GM12878 (cell line): Measurements from ENCODE around the gene SLC49A4. TPM values are rescaled to one million over a fixed set of nuclear protein-coding genes. Genes with fewer than 3 reads are reported as not detected.
A peak's percentile ranks its signal among the peaks of the same experiment; 100 is the strongest.

Experiments
- CREM ChIP-seq: IDR thresholded peaks from 2 replicates; pipeline ENCODE4 v1.6.1; 2014; ENCODE audit warnings: antibody characterized with exemption, low read depth
- ELK1 ChIP-seq: IDR thresholded peaks from 2 replicates; pipeline ENCODE4 v1.6.1; 2012; ENCODE audit warnings: low read depth, low read length, improper control_type of control experiment
- GABPA ChIP-seq: IDR thresholded peaks from 2 replicates; pipeline ENCODE4 v1.6.1; 2014; ENCODE audit warnings: antibody characterized with exemption, low read depth, mild to moderate bottlenecking, inconsistent platforms
- IKZF1 ChIP-seq: fragments of 450-650 bp; conservative IDR thresholded peaks from 2 replicates; pipeline ENCODE4 v1.6.1; 2017; ENCODE audit warnings: antibody characterized with exemption, mild to moderate bottlenecking
- IKZF2 ChIP-seq, 2 experiments: fragments of 450-650 bp; IDR thresholded peaks; 2 replicates each; pipeline ENCODE4 v1.6.1; 2017; ENCODE audit warnings: mild to moderate bottlenecking in 2 of 2, moderate library complexity in 2 of 2
- JUNB ChIP-seq: IDR thresholded peaks from 2 replicates; pipeline ENCODE4 v1.6.1; 2016; ENCODE audit warnings: antibody characterized with exemption, mild to moderate bottlenecking
- MEF2A ChIP-seq: IDR thresholded peaks from 2 replicates; pipeline ENCODE4 v1.6.1; 2011; ENCODE audit warnings: low read depth, mild to moderate bottlenecking, low read length, moderate library complexity; ENCODE audit not compliant: insufficient read depth
- MTA3 ChIP-seq: IDR thresholded peaks from 2 replicates; pipeline ENCODE4 v1.6.1; 2012; ENCODE audit warnings: low read length, inconsistent platforms, borderline replicate concordance
- NFXL1 ChIP-seq: fragments of 450-650 bp; IDR thresholded peaks from 2 replicates; pipeline ENCODE4 v1.6.1; 2017; ENCODE audit warnings: antibody characterized with exemption, mild to moderate bottlenecking, borderline replicate concordance
- NR2C2 ChIP-seq: IDR thresholded peaks from 2 replicates; pipeline ENCODE4 v1.6.1; 2011; ENCODE audit warnings: borderline replicate concordance, low read depth; ENCODE audit not compliant: control insufficient read depth, insufficient read length
- PBX3 ChIP-seq: IDR thresholded peaks from 2 replicates; pipeline ENCODE4 v1.6.1; 2011; ENCODE audit warnings: mild to moderate bottlenecking, low read depth, low read length, moderate library complexity; ENCODE audit not compliant: insufficient replicate concordance
- PML ChIP-seq: IDR thresholded peaks from 2 replicates; pipeline ENCODE4 v1.6.1; 2012; ENCODE audit warnings: low read length, inconsistent platforms
- REST ChIP-seq: IDR thresholded peaks from 2 replicates; pipeline ENCODE4 v1.6.1; 2012; ENCODE audit warnings: mild to moderate bottlenecking, low read depth, low read length
- SIN3A ChIP-seq: IDR thresholded peaks from 2 replicates; pipeline ENCODE4 v1.6.1; 2012; ENCODE audit warnings: low read depth, low read length, improper control_type of control experiment
- SIX5 ChIP-seq: IDR thresholded peaks from 2 replicates; pipeline ENCODE4 v1.6.1; 2011; ENCODE audit warnings: mild to moderate bottlenecking, low read depth, low read length, moderate library complexity; ENCODE audit not compliant: severe bottlenecking
- SMAD5 ChIP-seq: IDR thresholded peaks from 2 replicates; pipeline ENCODE4 v1.6.1; 2016; ENCODE audit warnings: antibody characterized with exemption, low read depth
- SP1 ChIP-seq: IDR thresholded peaks from one replicate; pipeline ENCODE4 v1.6.1; 2011; ENCODE audit warnings: low read depth, low read length
- SPI1 ChIP-seq: IDR thresholded peaks from 2 replicates; pipeline ENCODE4 v1.6.1; 2011; ENCODE audit warnings: low read depth, mild to moderate bottlenecking, low read length, moderate library complexity, borderline replicate concordance; ENCODE audit not compliant: insufficient read depth
- SUPT20H ChIP-seq: IDR thresholded peaks from 2 replicates; pipeline ENCODE4 v1.6.1; 2011; ENCODE audit warnings: low read depth, mild to moderate bottlenecking, low read length, moderate library complexity, borderline replicate concordance; ENCODE audit not compliant: control insufficient read depth
- TAF1 ChIP-seq: IDR thresholded peaks from 2 replicates; pipeline ENCODE4 v1.6.1; 2011; ENCODE audit warnings: mild to moderate bottlenecking, low read depth, low read length, borderline replicate concordance
- ZNF24 ChIP-seq: fragments of 450-650 bp; IDR thresholded peaks from 2 replicates; pipeline ENCODE4 v1.6.1; 2017; ENCODE audit warnings: antibody characterized with exemption, mild to moderate bottlenecking
- ZNF592 ChIP-seq: fragments of 450-650 bp; IDR thresholded peaks from 2 replicates; pipeline ENCODE4 v1.6.1; 2017; ENCODE audit warnings: mild to moderate bottlenecking, moderate library complexity
- polyA plus RNA-seq, 11 experiments: library from polyadenylated mRNA; depleted of rRNA in 4 of 11; unstranded in 6 of 11; stranded (reverse) in 5 of 11; fragments of >200 nt; fragmentation: Nextera tagmentation in 4 of 11; fragmentation: Illumina TruSeq in 1 of 11; extraction: Ambion mirVana in 4 of 11; extraction: Trizol in 1 of 11; gene quantifications; 1 replicate in 1 of 11; 2 replicates in 10 of 11; pipeline versions ENCODE4 v1.2.1 to v1.2.3, GENCODE V29; 2011 to 2016; ENCODE audit warnings: inconsistent platforms in 2 of 11, missing spikeins in 2 of 11, low read depth in 1 of 11
- total RNA-seq, 4 experiments: library from RNA; depleted of rRNA in 3 of 4; stranded (reverse); fragments of >200 nt in 3 of 4; fragmentation: Illumina TruSeq in 1 of 4; extraction: Trizol in 1 of 4; gene quantifications; 2 replicates each; pipeline versions ENCODE4 v1.2.1 to v1.2.3, GENCODE V29; 2013 to 2021

The SLC49A4 gene
- total and polyA plus RNA-seq, 10 of the 15 experiments (the other 5 are each of a cell fraction or from before 2014, with no cell fraction given) = 0.48 to 2.2 (median 1.4) TPM

- TF ChIP-seq ZNF592 (no peak), SIX5 (no peak), PBX3 (no peak), ELK1 (no peak), SMAD5 (no peak), SPI1 (peak; percentile 76; the same call in 1 of the 2 replicates), CREM (no peak), SP1 (no peak), SIN3A (no peak), NFXL1 (no peak), REST (no peak), IKZF1 (peak; percentile 42; the same call in 1 of the 2 replicates), JUNB (no peak), GABPA (no peak), MEF2A (no peak), IKZF2 (IDR thresholded peaks at IDR 0.05) (peak; percentile 81 to 87; a peak in 3 of 4 replicates), TAF1 (no peak), NR2C2 (no peak), MTA3 (no peak), SUPT20H (no peak), PML (no peak), ZNF24 (peak; percentile 93)
Observed at GRCh38 chr3:122773944-122774509, 20.8 kb upstream of the SLC49A4 start (continued).
